ENCODE data around the gene MAP3K14.
A peak's percentile ranks its signal among the peaks of the same experiment; 100 is the strongest.
"Not testable (repeated sequence)": the region's sequence is repeated elsewhere in the genome, so short reads cannot be mapped to it uniquely, and the experiment has no call there.

MAP3K14 gene

GRCh38 chr17:45253879-45254278, 62.9 kb downstream of the MAP3K14 start:
- no peak for DNase-seq

GRCh38 chr17:45253237-45253636, 63.6 kb downstream of the MAP3K14 start:
- DNase-seq: not testable (repeated sequence)

GRCh38 chr17:45251931-45252330, 64.9 kb downstream of the MAP3K14 start:
- DNase-seq: no peak

- peak; percentile 84 for DNase-seq
Measured at GRCh38 chr17:45248132-45248957, 68.5 kb downstream of the MAP3K14 start.

GRCh38 chr17:45247429-45248131, 69.2 kb downstream of the MAP3K14 start:
- DNase-seq: peak; percentile 98

GRCh38 chr17:45246861-45247428, 69.9 kb downstream of the MAP3K14 start:
- no peak for DNase-seq

GRCh38 chr17:45246338-45246737, 70.5 kb downstream of the MAP3K14 start:
- DNase-seq: no peak

- no peak for DNase-seq
Measured at GRCh38 chr17:45244725-45245656, 71.8 kb downstream of the MAP3K14 start.

GRCh38 chr17:45243750-45244149, 73.1 kb downstream of the MAP3K14 start:
- DNase-seq: no peak

GRCh38 chr17:45242029-45242414, 74.8 kb downstream of the MAP3K14 start:
- DNase-seq: no peak

GRCh38 chr17:45241328-45242028, 75.3 kb downstream of the MAP3K14 start:
- no peak for DNase-seq

GRCh38 chr17:45240905-45241327, 75.9 kb downstream of the MAP3K14 start:
- DNase-seq: no peak

GRCh38 chr17:45238155-45238774, 78.6 kb downstream of the MAP3K14 start:
- DNase-seq: no peak

- no peak for DNase-seq
Measured at GRCh38 chr17:45237686-45238085, 79.1 kb downstream of the MAP3K14 start.

- DNase-seq: no peak
Measured at GRCh38 chr17:45236282-45236606, 80.6 kb downstream of the MAP3K14 start.

GRCh38 chr17:45235416-45236281, 81.2 kb downstream of the MAP3K14 start:
- peak; percentile 81 for DNase-seq

GRCh38 chr17:45234641-45235415, 82.0 kb downstream of the MAP3K14 start:
- DNase-seq: peak; percentile 68

GRCh38 chr17:45233423-45233924, 83.3 kb downstream of the MAP3K14 start:
- DNase-seq: no peak
